Spleen (tissue), 7 donors: Measurements from ENCODE around the gene DRGX.

Experiments used
- CTCF ChIP-seq, 11 experiments: fragments of 200-600 bp in 7 of 11; fragments of 450-650 bp in 4 of 11; sonication (generic) in 4 of 11; IDR thresholded peaks in 8 of 11; conservative IDR thresholded peaks in 3 of 11; 1 replicate in 7 of 11; 2 replicates in 4 of 11; pipeline versions ENCODE4 v1.4.0 to v1.8.0; 2016 to 2021; ENCODE audit warnings: antibody characterized with exemption in 11 of 11, inconsistent platforms in 4 of 11, mild to moderate bottlenecking in 1 of 11
- POLR2AphosphoS5 ChIP-seq, 3 donors: sonication (generic); formaldehyde crosslinking; IDR thresholded peaks; one replicate each; pipeline ENCODE4 v1.5.1; 2017; ENCODE audit warnings: antibody characterized with exemption in 3 of 3
- donor health status: DM: no; HTN: no; CAD: no; lungs with moderate emphysema.
- donor health status: DM: no; HTN: no; CAD: no.
- donor health status: DM: no; HTN: no; CAD: no.

DNA sequence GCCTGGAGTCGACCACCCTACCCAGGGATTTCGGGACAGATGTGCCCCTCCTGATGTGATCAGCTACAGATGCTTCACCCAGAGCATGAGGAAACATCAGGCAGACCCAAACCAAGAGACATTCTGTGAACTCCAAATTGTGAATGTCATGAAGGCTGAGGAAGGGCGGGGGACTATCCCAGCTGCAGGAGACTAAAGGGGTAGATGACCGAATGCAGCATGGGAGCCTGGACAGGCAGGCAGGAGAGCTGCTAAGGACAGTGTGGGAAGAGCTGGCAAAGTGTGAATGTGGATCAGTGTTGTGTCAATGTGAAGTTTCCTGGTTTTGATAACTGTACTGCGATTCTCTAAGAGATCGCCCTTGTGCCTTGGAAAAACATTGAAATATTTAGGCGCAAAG lies 19.2 kb upstream of the DRGX start:
- no peak for TF ChIP-seq CTCF (IDR thresholded peaks at IDR 0.05 in 8 of 11, conservative IDR thresholded peaks at IDR 0.05 in 3 of 11)
- TF ChIP-seq POLR2AphosphoS5 (IDR thresholded peaks at IDR 0.05), result no peak
